Neural cell (in vitro differentiated cells): ENCODE results near the gene PKIB. TPM values are rescaled to one million over a fixed set of nuclear protein-coding genes. Genes with fewer than 3 reads are reported as not detected.

Experiments used
- polyA plus RNA-seq: library from polyadenylated mRNA; depleted of rRNA; stranded (reverse); fragments of >200 nt; gene quantifications from 2 replicates; pipeline ENCODE4 v1.2.3, GENCODE V29; 2014
- small RNA-seq, 3 experiments: library from RNA; depleted of rRNA; stranded (forward); fragments of <200 nt; gene quantifications; one replicate each; pipeline ENCODE3, GENCODE V24; 2012

Gene PKIB
- polyA plus RNA-seq, 1 donor from 2014 or later: 22.8 TPM

Small RNA genes lying within 50 kb of the gene (small RNA-seq; reads per million reads assigned to genes)
- 0.03 to 0.16 (median 0.06) reads per million in 3 experiments for gene RN7SL564P

Other genes starting within 250 kb of the PKIB start
- gene HSF2, start 210.8 kb upstream of the PKIB start, polyA plus RNA-seq: 135 and 153 TPM in 2 replicates
- 783 and 879 TPM in 2 replicates for gene SERINC1, start 138.6 kb upstream of the PKIB start, polyA plus RNA-seq
- 27.7 and 37.2 TPM in 2 replicates for gene FABP7, start 169.3 kb downstream of the PKIB start, polyA plus RNA-seq
- 7.2 and 8.2 TPM in 2 replicates for gene SMPDL3A, start 178.9 kb downstream of the PKIB start, polyA plus RNA-seq